ENCODE data around the gene LRRC56.

- TF ChIP-seq CTCF (IDR thresholded peaks at IDR 0.05) (no peak), EZH2 (IDR thresholded peaks at IDR 0.05; ENCODE audit: borderline replicate concordance, insufficient read depth, low read depth, low read length, poor library complexity, severe bottlenecking) (no peak)
Observed at GRCh38 chr11:581752-582151, 44.4 kb downstream of the LRRC56 start.

All from B cell (primary cell).